Stimulated activated CD8-positive, alpha-beta memory T cell treated with anti-CD3 and anti-CD28 coated beads, Interleukin-7, amount 100 ng/mL, for 24 hours (primary cell): ENCODE measurements around the gene MSI2.

Experiments used
- DNase-seq: peaks from one replicate; pipeline ENCODE4 v3.0.0-alpha.2; 2020; ENCODE audit warnings: low read depth

Gene MSI2

DNA sequence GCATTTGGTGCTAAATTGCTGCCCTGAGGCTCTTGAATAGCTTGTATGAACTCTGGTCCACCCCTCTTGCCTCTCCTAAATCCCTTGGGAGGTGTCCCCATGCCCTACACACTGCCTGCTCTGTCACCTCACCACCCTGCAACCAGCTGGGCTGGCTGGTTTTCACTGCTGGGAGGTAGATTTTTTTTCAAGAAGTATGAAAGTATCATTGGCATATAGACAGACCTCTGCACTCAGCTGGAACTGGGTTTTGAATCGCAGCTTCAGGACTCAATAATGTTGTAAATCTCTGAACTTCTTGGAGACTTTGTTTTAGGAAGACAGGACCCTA, 184.9 kb downstream of the MSI2 start:
- no peak for DNase-seq

DNA sequence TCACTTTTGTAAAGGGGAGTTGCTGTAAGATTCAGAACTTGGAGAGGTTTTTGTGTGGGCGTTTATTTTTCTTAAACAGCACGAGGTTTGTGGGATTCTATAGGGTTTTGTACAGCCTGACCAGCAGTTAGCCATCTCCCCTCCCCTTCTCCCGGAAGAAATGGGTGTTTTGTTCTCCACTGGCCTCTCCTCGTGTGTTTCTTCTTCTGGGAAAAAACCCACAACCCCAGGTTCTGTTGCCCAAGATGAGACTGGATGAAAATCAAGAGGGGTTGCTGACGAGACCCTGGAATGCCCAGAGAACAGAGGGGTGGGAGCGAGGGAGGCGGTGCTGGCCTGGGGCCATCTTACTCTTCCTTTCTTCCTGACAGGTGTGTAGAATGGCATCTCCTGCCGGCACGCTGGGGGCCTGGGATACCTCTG, 186.1 kb downstream of the MSI2 start:
- DNase-seq: no peak

DNA sequence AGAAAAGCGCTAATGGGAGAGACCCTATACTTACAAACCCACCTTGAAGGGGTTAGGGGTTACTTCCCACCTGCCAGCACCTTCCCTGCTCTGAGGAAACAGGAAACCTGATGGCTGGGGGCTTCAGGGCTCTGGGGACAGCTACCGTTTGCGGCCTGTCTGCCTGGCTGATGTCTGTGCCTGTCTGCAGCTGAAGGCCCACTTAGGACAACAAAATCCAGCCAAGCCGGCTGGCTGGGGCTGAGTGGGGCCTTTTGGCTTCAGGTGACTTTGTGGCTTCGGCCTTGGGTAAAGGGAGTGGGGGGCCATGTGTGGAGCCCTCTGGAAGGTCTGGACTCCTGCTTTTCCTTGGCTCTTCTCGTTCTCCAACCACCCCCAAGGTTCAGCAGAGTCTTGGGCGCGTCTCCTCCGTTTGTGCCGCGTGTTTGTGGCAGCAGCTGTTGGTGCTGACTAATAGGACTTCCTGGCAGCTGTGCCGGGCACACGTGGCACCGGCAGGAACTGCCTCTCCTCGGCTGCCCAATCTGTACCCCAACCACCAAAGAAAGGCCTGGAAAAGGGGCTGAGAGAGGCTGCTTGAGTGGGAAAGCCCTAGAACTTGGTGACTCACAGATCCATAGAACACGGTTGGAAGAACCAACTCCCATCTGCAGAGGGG, 186.7 kb downstream of the MSI2 start:
- no peak for DNase-seq

DNA sequence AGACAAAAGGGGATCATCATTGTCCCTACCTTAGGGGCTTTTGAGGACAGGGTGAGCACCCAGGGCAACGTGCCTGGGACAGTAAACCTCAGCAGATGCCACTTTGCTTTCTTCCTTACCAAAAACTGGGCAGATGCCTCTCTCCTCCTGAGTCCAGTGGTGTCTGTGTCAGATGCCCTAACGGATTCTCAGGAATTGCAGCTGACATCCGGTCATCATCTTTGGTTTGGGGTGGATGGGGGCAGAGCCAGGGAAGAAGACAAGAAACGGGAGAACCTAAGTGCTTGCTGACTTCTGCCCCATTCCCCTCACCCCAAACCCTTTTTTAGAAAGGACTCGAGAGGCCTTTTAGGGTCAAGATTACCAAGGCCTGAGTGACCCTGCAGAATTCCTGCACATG, 187.5 kb downstream of the MSI2 start:
- no peak for DNase-seq

DNA sequence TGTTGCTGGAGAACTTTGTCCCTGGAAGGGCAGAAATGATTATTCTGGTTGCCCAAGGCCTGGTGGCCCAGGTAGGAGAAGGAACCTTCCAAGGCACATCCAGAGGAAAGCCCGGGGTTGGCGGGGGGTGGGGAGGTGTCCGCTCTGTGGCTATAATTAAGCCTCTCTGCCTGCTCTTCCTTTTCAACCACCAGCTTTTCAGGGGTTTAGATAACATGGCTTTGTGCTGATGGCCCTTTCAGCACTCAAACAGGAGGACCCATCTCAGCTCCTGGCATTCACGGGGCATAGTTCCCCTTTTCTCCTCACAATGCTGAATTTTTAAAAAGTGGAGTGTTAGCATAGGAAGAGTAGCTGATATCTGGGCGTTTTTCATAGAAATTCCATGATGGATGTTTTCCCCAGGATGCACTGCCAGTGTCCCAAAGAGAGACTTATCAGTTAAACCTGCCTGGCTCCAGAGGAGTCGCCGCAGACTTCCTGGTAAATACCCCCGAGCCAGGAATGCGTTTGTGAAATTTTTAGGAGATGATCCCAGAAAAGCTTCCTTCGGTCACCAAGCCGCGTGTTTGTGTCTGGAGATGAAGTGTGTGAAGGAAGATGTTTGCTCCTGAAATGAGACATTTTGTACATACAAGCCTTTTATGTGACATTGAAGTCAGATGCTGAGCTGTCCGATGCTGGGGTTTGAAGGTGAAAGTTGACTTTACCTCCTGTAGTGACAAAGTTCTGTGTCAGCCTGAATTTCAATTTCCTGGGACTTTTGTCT, 188.5 kb downstream of the MSI2 start:
- no peak for DNase-seq

DNA sequence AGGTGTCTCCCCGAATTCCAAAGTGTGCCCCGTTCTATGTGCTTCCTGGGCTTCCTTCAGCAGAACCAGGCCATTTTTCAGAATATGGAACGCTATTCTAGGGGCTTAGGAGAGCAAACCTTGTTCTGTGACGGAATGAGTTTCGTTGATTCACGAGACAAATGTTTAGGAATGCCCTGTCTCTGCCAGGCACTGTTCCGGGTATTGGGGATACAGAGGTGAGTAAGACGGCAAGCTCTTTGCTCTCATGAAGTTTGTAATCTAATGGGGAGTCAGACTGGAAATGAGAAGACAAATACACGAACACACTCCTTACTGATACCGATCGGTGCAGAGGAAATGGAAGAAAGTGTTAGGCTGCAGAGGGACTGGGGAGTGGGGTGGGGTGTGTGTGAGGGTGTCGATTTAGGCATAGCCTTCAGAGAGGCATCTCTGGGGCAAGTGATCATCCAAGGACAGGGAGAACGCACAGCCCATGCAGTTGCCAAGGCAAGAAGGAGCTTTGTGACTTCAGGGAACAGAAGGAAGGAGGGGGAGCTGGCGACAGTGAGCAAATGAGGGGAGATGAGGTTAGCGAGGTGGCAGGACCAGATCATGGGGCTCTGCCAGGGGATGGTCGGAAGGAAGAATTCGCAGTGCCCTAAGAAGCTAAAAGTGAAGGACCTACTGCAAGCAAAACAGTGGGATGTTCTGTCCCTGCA, 189.6 kb downstream of the MSI2 start:
- no peak for DNase-seq

DNA sequence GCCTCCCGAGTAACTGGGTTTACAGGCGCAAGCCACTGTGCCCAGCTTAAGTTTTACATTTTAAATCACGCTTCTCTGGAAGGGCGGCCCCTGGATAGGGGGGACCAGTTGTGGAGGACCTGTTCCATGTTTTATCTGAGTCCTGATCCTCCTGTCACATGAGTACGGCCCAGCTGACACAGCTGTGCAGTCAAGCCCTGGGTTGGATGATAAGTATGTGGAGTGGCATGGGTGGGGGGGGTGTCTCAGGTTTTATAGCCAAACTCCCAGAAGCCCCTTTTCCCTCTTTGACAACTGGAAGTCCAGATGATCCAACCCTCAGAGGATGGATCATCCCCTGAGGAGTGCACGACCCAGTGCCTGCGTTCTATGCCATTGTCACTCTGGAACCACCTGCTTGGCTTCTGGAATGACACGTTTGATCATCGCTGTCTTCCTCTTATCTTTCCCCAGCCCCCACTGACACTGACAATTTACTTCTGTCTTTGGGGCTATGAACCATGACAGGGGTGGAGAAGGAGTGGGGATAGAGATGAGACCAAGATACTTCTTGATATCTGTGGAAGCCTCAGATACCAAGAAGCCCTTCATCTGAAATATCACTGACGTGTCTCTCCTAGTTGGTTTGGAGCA, 191.2 kb downstream of the MSI2 start:
- DNase-seq: no peak

DNA sequence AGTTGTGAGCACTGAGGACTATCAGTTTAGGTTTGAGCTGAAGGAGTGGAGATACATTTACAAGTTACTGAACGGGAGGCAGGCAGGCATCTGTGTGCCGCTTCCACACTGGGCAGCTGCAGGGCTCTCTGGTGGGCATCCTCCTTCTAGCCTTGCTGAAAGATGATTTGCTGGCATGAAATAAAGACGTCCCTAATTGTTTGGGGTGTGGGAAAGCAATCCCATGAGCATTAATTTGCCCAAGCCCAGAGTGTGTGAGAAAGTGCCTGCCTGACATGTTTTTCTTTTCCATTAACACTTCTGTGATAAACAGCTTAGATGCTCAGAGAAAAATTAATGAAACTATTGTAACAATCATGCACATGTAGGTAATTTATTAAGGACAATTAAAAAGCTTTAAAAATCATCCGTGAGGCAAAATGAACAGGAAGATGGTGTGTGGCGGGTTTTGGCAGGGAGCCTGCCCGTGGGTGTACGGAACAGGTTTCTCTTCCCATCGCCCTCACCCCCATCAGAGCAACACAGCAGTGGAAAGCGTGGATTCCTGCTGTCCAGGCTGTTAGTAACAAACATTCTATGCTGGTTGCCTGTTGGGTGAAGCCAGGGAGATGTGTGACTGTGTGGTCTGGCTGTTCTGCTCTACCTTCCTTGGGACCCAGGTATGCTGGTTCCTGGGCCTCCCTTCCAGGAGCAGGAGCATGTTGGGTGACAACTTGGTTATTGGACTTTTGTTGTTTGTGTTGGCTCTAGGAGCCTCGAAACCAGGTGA, 191.9 kb downstream of the MSI2 start:
- no peak for DNase-seq

DNA sequence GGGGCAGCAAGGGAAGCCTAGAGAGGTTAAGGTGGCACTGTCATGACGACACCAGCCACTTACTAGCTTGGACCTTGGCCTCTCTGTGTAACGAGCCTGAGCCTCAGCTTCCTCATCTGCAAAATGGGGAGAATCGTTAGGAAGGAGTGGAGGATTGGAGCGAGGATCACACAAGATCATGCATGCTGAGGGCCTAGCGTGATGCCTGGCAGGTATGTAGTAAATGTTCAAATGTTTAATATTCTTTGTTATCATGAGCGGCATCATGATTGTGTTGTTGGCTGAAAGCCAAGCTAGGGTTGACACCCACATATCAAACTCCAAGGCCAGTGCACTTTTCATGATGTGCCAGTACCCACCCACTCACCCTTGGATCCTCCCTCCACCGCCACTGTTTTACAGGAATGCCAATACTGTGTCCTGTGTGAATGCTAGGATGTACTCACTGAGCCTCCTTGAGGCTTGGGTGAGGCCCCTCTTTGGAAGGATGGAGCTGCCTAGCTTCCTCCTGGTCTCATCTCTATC, 192.5 kb downstream of the MSI2 start:
- no peak for DNase-seq

DNA sequence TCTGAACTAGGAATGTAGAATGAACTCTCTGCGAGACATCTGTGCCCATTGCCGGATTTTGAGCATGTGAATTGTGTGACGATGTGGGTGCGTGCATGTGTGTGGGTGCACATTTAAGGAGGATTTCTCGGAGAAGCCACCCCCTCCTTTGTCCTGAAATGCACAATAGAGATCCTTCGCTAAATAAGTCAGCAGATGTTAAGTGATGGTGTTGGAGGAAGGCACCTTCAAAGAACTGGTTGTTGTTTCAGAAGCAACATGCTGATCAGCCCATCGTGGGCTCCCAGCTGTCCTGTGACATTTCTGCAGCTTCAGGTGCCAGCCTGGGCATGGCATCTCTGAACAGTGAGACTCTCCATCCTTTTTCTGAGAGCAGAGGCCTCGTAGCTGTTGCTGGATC, 194.9 kb downstream of the MSI2 start:
- no peak for DNase-seq

DNA sequence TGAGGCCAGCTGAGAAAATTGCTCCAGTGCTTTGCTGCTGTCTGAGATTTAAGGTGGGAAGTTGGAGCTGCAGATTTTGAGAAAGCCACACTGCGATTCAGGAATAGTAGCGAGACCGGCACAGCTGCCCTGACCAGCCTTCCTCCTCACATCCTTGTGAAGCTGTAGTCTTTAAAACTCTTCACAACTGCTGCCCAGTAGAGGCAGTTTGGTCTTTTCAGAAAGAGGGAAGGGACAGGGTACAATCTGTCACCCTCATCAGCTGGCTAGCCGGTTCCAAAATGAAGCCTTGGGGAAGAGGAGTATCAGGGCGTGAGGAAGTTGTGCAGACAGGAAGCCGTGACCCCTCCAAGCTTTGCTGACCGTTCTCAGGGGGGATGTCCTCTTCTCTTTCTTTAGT, 195.3 kb downstream of the MSI2 start:
- DNase-seq: no peak

DNA sequence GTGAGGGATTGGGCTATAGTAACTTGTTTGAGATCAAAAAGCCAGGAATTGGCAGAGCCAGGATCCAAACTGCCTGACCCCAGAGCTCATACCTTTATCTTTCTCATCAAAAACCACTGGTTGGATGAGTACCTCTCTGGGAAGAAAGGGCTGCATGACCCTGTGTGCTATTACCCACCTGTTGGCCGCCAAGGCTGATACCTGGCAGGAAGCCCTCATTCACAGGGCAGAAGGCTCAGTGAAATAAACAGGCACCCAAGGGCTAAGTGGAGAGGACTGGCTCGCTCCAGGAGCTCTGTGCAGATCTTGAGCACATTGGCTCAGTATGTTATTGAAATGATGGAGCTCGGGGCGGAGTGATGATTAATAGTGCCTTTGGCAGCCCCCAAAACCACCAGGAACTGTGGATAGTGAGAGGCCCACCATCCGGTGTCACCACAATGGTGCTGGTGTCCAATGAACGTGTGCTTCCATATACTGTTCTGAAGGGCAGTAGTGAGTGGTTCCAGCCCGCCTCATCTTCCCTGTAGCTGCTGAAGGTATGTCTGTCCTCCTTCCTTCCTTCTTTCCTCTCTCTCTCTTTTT, 197.6 kb downstream of the MSI2 start:
- DNase-seq: no peak

DNA sequence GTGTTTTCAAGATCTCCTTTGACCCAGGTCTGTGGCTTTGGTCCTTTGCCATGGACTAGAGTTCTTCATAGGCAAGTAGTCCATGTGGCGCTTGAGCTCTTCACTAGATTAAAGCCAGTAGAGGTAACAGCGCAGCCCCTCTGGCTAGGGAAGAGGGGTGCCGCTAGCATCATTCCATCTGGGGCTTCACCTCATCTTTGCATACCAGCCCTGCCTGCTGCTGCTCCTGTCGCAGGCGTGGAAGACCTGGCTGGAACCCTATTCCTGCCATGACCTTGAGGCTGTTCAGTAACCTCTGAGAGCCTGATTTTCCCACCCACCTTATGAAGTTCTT, 198.4 kb downstream of the MSI2 start:
- DNase-seq: no peak

DNA sequence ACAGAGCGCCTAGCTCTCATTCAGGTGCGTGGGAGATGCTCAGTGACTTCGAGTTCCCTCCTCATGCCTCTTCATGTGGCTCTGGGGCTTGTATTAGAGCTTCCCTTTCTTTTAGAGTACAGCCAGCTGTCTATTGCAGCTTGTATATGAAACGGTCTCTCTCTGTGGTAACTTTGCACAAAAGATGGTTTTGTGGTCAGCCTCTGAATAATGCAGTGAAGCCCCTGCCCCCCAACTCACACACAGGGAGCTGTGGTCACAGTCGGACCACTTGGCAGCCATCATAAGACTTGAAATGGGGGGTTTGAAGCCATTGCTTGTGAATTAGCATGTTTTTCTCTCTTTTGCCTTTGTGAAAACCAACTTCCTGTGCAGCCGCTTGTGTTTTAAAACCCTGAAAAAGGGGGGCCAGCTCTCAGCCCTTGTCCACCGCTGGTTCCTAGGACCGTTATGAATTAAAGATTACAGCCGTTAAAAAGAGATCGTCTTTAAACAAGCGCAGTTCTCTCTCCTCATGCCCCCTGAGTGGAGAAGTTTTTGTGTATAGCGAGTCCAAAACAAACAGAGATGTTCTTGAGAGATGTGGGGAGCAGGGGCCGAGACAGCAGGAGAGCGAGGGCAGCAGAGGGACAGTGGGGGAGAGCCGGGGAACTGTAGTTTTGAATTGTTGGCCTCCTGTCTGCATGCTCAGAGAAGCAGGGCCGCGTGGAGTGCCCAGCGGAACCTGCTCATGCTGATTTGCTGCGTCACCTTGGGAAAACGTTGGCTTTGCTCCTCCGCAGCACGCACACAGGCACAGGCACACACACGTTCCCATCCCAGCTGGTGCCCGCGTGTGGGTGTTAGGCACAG, 199.0 kb downstream of the MSI2 start:
- no peak for DNase-seq

DNA sequence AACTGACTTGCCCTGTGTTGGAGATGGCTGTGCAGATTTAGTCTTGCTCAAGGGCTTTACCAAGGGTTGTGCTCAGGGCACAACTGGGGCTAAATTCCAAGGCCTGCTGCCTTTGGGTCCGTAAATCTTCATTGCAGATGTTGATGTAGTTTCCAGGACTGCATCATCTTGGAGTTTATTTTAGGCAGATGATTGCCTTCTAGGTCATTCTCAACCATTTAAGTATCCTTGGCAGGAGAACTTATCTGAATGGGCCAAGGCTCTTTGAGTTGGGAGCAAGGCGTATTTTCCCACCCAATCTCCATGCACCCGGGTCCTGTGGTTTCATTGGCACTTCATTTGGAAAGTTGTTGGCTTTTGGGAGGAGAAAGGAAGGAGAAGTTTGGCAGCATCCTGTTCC, 200.3 kb downstream of the MSI2 start:
- DNase-seq: no peak

DNA sequence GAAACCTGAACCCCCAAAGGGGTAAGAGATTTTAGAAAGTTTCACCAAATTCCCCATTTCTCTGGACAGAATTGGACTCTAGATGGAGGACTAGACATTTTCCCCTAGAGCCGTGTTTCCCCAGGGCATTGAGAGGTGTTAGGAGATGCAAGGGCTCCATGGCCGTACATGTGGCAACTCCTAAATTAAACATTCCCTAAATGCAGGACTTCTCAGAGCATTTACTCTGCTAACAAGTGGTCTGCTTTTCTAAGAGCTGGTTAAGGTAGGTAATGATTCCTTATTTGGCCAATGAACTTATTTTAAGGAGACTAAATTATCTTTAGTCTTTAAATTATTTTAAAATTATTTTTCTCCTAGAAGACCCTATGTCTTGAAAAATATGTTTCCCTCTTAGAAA, 200.9 kb downstream of the MSI2 start:
- no peak for DNase-seq

DNA sequence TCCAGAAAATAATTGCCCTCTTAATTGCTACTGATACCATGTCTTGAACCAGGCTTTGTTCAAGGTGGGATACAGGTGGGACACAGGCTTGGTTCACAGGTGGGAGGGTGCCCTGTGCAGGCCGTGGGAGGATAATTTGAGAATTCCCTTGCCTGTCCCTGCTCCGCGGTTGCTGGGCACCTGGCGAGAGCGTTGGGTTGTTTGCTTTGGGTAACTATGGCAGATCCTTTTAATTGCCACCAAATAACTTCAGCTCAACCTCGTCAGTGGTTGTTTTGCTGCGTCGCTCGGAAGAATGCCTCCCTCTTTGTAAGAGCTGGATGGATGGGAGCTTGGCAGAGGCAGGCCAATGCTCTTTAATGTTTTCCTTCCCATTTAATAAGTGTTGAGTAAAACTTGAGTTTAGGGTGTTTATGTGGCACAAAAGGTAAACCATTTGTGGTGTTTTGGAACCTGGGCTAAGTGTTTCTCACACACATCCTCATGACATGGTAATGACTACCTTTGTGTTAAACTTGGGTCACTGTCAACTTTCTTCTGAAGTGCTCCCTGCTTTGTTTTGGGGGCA, 202.5 kb downstream of the MSI2 start:
- no peak for DNase-seq

DNA sequence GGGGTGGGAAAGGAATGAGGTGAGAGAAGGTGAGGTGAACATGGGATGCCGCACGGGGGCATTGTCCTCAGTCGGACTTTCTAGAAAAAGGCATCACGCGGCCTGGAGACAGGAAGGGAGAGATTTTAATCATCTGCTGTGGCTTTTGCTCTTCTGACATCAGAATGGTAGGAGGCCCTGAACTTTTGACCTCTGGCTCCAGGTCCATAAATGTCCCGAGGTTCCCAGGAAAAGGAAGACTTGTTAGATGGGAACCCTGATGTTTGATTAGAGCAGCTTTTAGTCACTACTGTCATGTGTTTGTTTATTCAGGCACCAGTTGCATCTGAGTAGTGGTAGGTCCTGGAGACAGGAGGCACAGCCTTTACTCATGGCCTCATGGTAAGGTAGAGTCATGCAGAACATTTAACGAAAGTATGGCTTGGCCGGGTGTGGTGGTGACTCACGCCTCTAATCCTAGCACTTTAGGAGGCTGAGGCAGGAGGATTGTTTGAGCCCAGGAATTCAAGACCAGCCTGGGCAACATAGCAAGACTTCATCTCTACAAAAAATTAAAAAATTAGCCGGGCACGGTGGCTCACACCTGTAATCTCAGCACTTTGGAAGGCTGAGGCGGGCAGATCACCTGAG, 203.1 kb downstream of the MSI2 start:
- no peak for DNase-seq

DNA sequence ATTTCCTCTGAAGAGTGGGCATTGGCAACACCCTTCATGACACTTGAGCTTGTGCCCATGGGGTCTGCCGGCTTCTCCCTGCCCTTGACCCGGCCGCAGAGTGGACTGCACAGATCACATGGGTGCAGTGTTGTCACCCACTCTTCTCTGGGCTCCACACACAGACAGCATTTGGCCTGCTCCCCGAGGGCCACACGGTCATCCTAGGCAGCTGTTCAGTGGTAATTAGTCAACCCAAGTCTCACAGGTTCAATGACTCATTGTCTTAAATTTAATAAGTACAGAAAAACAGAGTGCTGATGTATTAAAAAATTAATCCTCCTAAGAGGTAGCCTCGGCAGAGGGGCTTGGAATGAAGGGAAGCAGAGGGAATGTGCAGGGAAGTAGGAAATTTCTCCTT, 204.8 kb downstream of the MSI2 start:
- DNase-seq: no peak

DNA sequence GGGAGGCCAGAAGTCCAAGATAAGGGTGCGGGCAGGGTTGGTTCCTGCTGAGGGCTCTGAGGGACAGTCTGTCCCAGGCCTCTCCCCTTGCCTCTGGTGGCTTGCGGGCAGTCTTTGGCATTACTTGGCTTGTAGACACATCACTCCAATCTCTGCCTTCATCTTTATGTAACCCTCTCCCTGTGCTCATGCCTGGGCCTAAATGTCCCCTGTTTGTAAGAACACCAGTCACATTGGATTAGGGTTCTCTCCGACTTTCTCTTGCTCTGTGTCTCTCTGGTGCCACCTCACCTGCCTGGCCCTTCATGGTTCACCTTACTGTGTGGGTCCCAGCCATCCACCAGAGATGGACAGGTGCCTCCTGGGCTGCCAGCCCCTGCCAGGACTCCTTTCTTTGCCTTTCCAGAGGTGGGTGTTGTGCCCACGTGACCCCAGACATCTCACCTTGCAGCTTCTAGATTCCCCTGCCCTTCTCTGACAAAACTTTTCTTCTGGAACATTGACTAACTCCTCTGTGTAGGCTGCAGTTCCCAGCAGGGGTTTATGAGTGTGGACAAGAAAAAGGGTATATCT, 205.8 kb downstream of the MSI2 start:
- DNase-seq: no peak
